GM19043 (cell line): ENCODE data around the gene CALHM6.
A peak's percentile ranks its signal among the peaks of the same experiment; 100 is the strongest.

Experiments used
- ATAC-seq: cut with Tn5 transposase; IDR thresholded peaks from one replicate; pipeline ENCODE4 v1.9.1; 2021; ENCODE audit warnings: low read depth; ENCODE audit not compliant: unreplicated experiment

CALHM6 gene

GRCh38 chr6:116461331-116461931 lies at the start of gene CALHM6:
CALHM6 (plus strand) TSS chr6:116461375; CDS start chr6:116461930, 555 bp downstream.
- ATAC-seq = peak; percentile 1

- ATAC-seq = no peak
These were observed 48.9 kb upstream of the CALHM6 start for GRCh38 chr6:116412270-116412669.

GRCh38 chr6:116413357-116413756 lies 47.8 kb upstream of the CALHM6 start:
- ATAC-seq = no peak

- ATAC-seq = no peak
These were observed 43.5 kb upstream of the CALHM6 start for GRCh38 chr6:116417661-116418060.

- ATAC-seq = no peak
These were observed 41.9 kb upstream of the CALHM6 start for GRCh38 chr6:116419069-116419786.

- ATAC-seq = no peak
These were observed 40.8 kb upstream of the CALHM6 start for GRCh38 chr6:116420341-116420740.

GRCh38 chr6:116422238-116422637 lies 38.9 kb upstream of the CALHM6 start:
- no peak for ATAC-seq

- no peak for ATAC-seq
These were observed 37.2 kb upstream of the CALHM6 start for GRCh38 chr6:116424001-116424400.

GRCh38 chr6:116426551-116426950 lies 34.6 kb upstream of the CALHM6 start:
- no peak for ATAC-seq

- no peak for ATAC-seq
These were observed 32.1 kb upstream of the CALHM6 start for GRCh38 chr6:116429111-116429510.

- ATAC-seq = no peak
These were observed 30.3 kb upstream of the CALHM6 start for GRCh38 chr6:116430860-116431259.

GRCh38 chr6:116431964-116432595 lies 29.1 kb upstream of the CALHM6 start:
- ATAC-seq = no peak

- ATAC-seq = no peak
These were observed 27.9 kb upstream of the CALHM6 start for GRCh38 chr6:116433206-116433712.

GRCh38 chr6:116434056-116434725 lies 27.0 kb upstream of the CALHM6 start:
- no peak for ATAC-seq

- no peak for ATAC-seq
These were observed 24.6 kb upstream of the CALHM6 start for GRCh38 chr6:116436586-116436985.

GRCh38 chr6:116437656-116438055 lies 23.5 kb upstream of the CALHM6 start:
- ATAC-seq = no peak

GRCh38 chr6:116438590-116439448 lies 22.4 kb upstream of the CALHM6 start:
- no peak for ATAC-seq

GRCh38 chr6:116439522-116440051 lies 21.6 kb upstream of the CALHM6 start:
- no peak for ATAC-seq

GRCh38 chr6:116443105-116443504 lies 18.1 kb upstream of the CALHM6 start:
- no peak for ATAC-seq

- peak; percentile 70 for ATAC-seq
These were observed 17.1 kb upstream of the CALHM6 start for GRCh38 chr6:116444092-116444491.
